GM15510 (cell line): ENCODE measurements around the gene TEX53.

Experiments
- POLR2A ChIP-seq: IDR thresholded peaks from 3 replicates; pipeline ENCODE4 v1.6.1; 2011; ENCODE audit warnings: borderline replicate concordance; ENCODE audit not compliant: insufficient read length; ENCODE audit errors: extremely low read depth

The TEX53 gene

GRCh38 chr9:114688379-114688778 is 30.8 kb upstream of the TEX53 start:
- TF ChIP-seq POLR2A = no peak

- no peak for TF ChIP-seq POLR2A
Observed at GRCh38 chr9:114687034-114687433, 29.4 kb upstream of the TEX53 start.

DNA sequence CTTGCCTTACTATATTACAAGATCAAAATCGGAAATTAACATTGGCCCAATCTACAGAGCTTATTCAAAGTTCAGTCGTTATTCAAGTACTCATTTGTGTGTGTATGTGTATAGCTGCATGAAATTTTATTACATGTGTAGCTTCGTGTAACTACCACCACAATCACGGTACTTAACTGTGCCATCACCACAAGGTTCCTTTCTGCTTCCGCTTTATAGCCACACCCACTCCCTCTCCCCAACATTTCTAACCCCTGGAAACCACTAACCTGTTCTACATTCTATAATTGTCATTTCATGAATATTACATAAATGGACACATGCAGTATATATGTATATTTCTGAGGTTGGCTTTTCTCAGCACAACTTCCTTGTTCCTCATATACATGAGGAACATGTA is 28.3 kb upstream of the TEX53 start:
- TF ChIP-seq POLR2A = no peak

DNA sequence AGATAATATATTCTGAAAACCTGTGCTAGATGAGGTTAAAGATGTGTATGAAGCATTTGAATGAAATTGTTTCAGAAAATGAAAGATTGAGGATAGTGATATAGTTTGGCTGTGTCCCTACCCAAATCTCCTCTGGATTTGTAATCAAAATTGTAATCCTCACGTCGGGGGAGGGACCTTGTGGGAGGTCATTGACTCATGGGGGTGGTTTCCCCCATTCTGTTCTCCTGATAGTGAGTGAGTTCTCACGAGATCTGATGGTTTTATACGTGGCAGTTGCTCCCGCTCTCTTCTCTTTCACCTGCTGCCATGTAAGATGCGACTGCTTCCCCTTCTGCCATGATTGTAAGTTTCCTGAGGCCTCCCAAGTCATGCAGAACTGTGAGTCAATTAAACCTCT is 26.4 kb upstream of the TEX53 start:
- no peak for TF ChIP-seq POLR2A

DNA sequence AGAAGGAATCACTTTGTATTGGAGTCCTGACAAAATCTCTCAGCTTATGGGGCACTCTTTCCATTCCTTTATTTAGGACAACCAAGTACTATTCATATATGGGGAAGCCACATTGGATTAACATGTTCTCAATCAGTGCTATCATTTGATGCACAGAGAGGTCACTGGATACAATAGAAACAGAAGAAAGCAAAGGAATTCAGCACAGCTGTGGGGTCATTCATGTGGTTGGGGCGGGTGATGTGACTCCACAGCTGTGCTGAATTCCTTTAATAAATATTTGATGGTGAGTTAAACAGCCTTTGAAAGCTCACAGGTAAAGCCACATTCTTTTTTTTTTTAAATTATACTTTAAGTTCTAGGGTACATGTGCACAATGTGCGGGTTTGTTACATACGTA is 25.2 kb upstream of the TEX53 start:
- TF ChIP-seq POLR2A = no peak

DNA sequence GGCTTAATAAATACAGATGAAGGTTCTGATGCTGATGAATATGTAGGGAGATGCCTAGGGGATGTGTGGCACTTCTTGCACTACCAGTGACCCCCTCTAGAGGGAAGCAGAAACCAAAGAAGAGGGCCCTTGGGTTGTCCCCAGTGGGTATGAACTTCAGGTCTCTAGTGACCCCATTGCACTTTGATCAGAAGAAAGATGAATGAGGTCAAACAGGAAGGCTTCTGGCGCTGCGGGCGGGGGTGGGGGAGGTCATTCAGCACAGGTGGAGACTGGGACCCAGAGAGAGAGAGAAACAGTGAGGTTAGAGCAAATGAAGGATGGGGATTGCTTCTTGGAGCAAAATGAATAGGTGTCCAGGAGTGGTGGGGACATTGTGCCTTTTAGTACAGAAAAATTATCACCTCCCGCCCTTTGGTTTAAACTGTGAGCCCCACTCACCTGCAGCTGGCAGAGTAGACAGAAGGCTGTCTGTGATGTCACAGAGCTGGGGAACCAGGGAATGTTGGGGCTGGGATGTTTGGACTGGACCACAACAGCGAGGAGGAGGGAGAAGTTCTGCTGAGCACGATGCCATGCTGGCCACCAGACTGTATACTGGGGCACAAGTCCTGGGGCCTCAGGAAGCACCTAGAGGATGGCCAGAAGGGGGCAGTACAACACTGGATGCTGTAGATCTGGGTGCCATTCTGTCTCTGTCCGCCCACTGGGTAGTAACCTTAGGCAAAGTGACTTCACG is 24.2 kb upstream of the TEX53 start, which contains the start of gene TEX48:
Gene TEX48, minus strand, starts transcription at position 599 of the 739 bp plus-strand sequence. CDS start 10,469 bp downstream, outside the sequence.
- no peak for TF ChIP-seq POLR2A

DNA sequence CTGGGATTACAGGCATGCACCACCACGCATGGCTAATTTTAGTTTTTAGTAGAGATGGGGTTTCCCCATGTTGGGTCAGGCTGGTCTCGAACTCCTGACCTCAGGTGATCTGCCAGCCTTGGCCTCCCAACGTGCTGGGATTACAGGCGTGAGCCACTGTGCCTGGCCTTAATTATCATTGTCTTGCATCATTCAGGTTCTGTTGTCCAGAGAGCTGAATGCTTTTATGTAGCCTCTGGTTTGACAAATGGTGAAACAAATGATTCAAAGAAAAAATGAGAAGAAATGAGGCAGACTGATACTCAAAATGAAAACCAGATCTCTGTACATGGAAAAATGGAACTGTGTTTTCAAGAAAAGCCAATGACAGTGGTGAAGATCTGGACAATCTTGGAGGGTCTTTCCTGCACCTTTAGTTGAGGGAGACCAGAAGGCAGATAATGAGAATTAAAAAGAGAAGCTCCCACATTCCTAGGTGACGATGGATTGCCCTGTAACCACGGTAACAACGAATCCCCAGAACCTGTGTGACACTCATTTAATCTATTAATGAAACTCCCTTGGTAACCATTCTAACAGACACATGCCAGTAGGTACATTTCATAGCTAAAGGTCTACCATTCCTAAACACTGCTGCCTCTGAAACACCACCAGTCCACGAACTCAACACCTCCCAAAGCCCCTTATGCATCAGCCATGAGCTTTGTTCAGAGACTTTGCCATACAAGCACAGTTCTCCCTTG is 22.8 kb upstream of the TEX53 start:
- no peak for TF ChIP-seq POLR2A

- TF ChIP-seq POLR2A = no peak
Observed at GRCh38 chr9:114678795-114679194, 21.2 kb upstream of the TEX53 start.

DNA sequence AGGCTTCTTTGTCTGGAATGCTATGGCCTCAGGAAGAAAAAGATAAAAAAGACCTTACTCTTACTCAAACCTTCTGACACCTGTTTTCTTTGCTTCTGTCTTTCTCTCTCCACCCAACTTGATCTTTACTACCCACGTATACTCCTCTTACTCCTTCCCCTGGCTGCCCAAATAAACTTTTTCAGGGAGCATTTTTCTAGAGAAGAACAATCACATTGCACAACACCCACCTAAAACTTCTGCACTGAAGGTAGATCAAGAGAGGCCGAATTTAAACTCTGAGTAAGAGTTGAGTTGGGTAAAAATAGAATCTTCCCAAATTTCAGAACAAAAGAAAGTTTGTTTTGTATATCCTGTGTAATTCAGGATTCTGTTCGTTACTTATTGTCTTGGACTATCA is 20.5 kb upstream of the TEX53 start:
- TF ChIP-seq POLR2A = no peak

DNA sequence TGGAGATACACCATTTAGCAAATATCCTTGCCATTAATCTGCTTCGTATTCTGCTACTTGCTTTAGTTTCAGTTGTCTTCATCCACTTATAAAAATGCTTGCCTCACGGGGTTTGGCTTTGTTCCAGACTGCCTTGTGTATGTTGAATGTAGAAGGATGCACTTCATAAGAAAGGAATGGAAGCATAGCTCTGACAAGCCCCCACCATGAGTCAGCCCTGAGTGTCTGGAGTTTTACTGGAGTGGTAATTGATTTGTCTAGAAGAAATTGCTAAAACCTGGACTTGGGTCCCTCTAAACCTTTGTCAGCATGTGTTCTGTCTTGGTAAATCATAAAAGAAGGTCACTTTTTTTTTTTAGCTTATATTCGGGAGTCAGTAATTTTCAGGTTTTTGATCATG is 19.8 kb upstream of the TEX53 start:
- TF ChIP-seq POLR2A = no peak

DNA sequence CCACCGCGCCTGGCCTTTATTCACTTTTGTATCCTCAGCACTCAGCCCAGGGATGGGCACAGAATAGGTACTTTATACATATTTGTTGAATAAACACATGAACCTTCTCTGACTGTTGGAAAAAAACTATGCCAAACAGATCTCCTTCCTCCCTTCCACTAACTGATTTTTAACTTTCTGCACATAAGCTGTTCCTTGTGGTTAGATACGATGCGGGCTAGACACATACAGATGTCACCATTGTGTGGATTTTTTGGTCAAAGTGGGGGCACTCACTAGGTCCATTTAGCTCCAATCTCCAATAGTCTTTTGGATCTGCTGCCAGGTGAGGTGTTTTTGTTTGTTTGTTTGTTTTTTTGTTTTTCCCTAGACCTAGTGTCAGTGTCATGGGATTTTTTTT is 19.3 kb upstream of the TEX53 start:
- TF ChIP-seq POLR2A = no peak

- no peak for TF ChIP-seq POLR2A
Observed at GRCh38 chr9:114674798-114675540, 17.4 kb upstream of the TEX53 start.

DNA sequence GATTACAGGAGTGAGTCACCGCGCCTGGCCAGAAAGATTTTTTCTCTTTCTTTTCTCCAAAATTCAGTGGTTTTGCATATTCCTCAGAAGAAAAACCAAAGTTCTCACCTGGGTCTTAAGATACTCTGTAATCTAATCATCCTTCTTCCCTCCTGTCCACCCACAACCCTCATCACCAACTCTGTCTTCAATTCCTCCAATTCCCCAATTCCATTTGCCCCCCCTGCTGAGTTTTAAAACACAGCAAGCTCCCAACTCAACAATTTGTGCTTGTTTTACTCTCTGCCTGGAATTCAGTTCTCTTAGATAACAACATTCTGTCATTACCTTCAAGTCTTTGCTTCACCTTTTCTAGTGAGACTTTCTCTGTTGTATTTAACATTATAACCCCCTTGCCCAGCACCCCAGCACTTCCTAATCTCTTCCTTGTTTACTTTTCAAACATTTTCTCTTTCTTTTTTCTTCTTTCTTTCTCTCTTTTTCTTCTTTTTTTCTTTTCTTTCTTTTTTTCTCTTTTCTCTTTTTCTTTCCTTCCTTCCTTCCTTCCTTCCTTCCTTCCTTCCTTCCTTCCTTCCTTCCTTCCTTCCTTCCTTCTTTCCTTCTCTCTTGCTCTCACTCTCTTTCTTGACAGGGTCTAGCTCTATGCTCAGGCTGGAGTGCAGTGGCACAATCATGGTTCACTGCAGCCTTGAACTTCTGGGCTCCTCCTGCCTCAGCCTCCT is 16.6 kb upstream of the TEX53 start:
- TF ChIP-seq POLR2A = no peak

DNA sequence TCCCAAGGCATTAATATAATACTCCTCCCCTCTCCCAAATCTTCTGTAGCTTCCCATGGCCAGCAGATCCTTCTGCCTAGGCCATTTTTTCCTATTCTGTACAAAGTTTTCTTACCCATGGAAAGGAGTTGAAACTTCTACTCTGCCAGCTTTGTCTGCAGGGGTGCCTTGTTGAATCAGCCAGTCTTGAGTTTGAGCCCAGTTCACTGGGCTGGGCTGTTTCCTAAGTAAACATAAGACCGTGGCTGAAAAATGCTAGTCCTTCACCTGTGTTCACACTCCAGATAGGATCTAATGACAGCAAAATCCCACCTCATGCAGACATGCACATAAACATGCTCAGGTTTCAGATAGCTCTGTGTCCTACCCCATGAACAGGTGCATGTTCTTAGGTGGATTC is 14.0 kb upstream of the TEX53 start:
- no peak for TF ChIP-seq POLR2A

GRCh38 chr9:114669961-114670360 is 12.4 kb upstream of the TEX53 start:
- no peak for TF ChIP-seq POLR2A
